GM19324 (cell line): ENCODE measurements around the gene COL23A1.

ENCODE experiments used
- ATAC-seq: cut with Tn5 transposase; IDR thresholded peaks from one replicate; pipeline ENCODE4 v1.9.1; 2021; ENCODE audit warnings: mild to moderate bottlenecking, moderate library complexity; ENCODE audit not compliant: unreplicated experiment, low FRiP score

Gene COL23A1

GRCh38 chr5:178352035-178352349 lies 238.2 kb downstream of the COL23A1 start:
- ATAC-seq: no peak

GRCh38 chr5:178351221-178352034 lies 238.8 kb downstream of the COL23A1 start:
- ATAC-seq: no peak

GRCh38 chr5:178350361-178351220 lies 239.6 kb downstream of the COL23A1 start:
- ATAC-seq: no peak

- ATAC-seq: no peak
These were observed 240.4 kb downstream of the COL23A1 start for GRCh38 chr5:178349625-178350353.

GRCh38 chr5:178349075-178349511 lies 241.1 kb downstream of the COL23A1 start:
- ATAC-seq: no peak

GRCh38 chr5:178348356-178349074 lies 241.7 kb downstream of the COL23A1 start:
- ATAC-seq: no peak

GRCh38 chr5:178347956-178348355 lies 242.2 kb downstream of the COL23A1 start:
- ATAC-seq: no peak

- no peak for ATAC-seq
These were observed 243.4 kb downstream of the COL23A1 start for GRCh38 chr5:178346607-178347334.

- ATAC-seq: no peak
These were observed 246.9 kb downstream of the COL23A1 start for GRCh38 chr5:178343306-178343705.

- ATAC-seq: no peak
These were observed 248.4 kb downstream of the COL23A1 start for GRCh38 chr5:178341851-178342140.

- no peak for ATAC-seq
These were observed 248.9 kb downstream of the COL23A1 start for GRCh38 chr5:178341091-178341850.

GRCh38 chr5:178340637-178341036 lies 249.6 kb downstream of the COL23A1 start:
- no peak for ATAC-seq

- no peak for ATAC-seq
These were observed 250.0 kb downstream of the COL23A1 start for GRCh38 chr5:178340187-178340586.

GRCh38 chr5:178339272-178339671 lies 250.9 kb downstream of the COL23A1 start:
- no peak for ATAC-seq

GRCh38 chr5:178338750-178339144 lies 251.4 kb downstream of the COL23A1 start:
- ATAC-seq: no peak

- no peak for ATAC-seq
These were observed 252.0 kb downstream of the COL23A1 start for GRCh38 chr5:178338126-178338749.

GRCh38 chr5:178337334-178337741 lies 252.9 kb downstream of the COL23A1 start:
- no peak for ATAC-seq

- no peak for ATAC-seq
These were observed 253.3 kb downstream of the COL23A1 start for GRCh38 chr5:178336889-178337288.
